Inflammatory macrophage treated with lipopolysaccharide for 1 hour (primary cell): Measurements from ENCODE around the gene ATP4A.
A peak's percentile ranks its signal among the peaks of the same experiment; 100 is the strongest.

ENCODE experiments used
- DNase-seq, 2 donors: peaks; one replicate each; pipeline ENCODE4 v3.0.0-alpha.2; 2020 to 2022

ATP4A gene

GRCh38 chr19:35522745-35523327 is 40.6 kb downstream of the ATP4A start:
- DNase-seq, result no peak

DNA sequence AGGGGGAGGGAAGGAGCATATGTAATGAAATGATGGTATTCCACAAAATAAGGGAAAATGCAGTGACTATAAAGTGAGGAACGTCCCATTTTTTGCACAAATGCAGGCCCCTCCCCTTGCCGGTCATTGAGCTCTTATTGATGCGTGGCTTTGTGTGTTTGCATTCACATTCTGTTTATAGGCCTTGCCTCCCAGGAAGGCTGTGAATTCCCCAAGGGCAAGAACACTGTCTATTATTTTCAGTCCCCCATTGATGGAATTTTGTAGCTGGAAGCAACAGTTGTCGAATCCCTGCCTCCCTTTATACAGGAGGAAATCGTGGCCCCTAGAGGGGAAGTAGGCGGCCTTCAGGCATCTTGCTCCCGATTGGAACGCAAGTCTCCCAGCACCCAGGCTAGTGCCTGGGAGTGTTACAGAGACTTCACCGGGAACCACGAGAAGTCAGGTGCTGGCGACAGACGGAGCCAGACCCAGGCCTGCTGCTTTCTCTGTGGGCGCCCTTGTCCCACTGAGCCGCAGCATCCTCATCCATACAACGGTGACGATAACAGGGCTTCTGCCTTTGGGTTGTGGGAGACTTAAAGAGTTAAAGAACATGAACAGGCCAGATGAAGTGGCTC is 42.2 kb downstream of the ATP4A start:
- no peak for DNase-seq

DNA sequence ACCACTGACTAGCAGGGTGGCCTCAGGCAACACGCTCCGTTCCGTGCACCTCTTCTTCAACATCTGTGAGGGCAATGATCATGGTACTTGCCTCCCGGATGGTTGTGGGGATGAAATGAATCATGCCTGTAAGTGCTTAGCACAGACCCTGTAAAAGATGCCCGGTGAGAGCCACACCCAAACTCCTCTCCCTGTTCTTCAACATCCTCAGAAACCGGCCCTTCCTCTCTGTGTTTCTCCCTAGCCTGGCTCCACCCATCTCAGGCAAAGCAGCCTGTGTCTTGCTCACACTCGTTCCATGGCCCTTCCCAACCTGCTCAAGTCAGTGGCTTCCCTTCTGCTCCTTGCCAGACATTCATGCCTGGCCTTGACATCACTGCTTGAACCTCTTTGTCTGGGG is 44.2 kb downstream of the ATP4A start:
- no peak for DNase-seq

GRCh38 chr19:35518313-35518712 is 45.1 kb downstream of the ATP4A start:
- DNase-seq, result no peak

DNA sequence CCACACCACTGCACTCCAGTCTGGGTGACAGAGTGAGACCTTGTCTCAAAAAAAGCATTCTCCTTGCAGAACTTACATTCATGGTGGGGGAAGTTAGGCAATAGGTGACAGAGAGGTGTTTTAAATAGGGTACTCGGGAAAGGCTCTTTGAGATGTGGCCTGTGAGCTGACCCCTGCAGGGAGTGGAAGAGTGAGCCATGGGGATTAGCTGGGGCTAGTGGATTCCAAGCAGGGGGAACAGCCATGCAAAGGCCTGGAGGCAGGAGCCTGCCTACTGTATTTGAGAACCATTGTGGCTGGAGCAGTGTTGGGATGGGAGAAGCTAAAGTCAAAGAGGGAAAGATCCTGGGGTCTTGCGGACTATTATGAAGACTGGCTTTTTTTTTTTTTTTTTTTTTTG is 46.1 kb downstream of the ATP4A start:
- no peak for DNase-seq

- no peak for DNase-seq
Measured at GRCh38 chr19:35516310-35516709, 47.1 kb downstream of the ATP4A start.

DNA sequence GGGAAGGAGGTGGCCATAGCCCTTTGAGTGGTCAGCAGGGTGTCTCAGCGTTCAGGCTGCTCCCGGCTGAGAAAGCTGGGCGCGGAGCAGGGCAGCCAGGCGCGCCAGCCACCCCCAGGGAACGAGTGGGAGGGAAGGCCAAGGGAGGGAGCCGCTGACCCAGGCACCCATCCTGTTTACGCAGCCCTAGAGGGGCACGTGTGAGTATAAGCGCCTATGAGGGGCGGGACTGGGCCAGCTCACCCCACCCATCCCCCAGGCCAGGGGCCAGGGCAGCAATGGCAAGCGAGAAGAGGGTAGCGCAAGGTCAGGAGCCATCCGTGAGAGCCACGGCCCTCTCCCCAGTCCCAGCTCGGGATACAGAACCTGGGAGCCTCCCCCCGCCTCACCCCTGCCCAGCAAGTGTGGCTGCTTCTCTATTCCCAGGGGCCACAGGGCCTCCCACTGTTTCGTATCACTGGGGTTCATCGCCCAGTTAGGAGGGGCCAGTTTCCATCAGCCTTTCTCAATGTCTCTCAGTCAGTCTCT is 49.1 kb downstream of the ATP4A start:
- DNase-seq, result no peak

GRCh38 chr19:35513628-35514281 is 49.7 kb downstream of the ATP4A start, which contains the start of gene DMKN:
DMKN (minus strand) TSS chr19:35513649; CDS start chr19:35513475, 174 bp downstream.
- DNase-seq, result no peak

DNA sequence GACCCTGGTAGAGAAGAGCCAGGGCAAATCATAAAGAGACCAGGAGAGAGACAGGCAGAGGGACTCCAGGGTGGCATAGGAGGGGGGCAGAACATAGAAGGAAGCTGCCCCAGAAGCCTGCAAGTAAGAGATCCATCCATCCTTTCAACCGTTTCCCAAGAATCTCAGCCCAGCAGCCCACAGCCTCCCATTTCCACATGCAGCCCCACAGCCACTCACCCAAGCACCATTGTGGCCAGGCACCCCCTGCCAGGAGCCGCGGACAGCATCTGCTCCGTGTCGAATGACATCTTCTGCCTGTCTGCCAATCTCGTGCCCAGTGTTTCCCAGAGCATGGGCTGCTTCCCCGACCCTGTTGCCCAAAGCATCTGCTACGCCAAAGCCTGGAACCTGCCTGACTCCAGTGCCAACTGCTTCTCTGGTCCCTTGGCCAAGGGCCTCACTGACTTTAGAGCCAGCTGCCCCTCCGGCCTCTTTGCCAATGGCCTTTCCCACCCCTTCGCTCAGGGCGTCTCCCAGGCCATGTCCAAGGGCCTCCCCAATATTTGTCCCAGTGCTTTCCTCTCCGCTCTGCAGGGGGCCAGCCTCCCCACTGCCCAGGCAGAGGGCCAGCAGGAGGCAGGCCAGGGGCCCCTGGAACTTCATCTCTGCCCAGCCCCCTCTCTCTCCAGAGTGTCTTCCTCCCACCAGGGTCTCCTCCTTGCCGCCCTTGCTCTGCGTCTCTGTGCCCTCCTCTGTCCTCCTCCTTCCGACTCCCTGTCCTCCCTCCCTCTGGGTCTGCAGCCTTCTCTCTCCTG is 50.4 kb downstream of the ATP4A start:
- no peak for DNase-seq

GRCh38 chr19:35511337-35511736 is 52.1 kb downstream of the ATP4A start:
- DNase-seq, result no peak

DNA sequence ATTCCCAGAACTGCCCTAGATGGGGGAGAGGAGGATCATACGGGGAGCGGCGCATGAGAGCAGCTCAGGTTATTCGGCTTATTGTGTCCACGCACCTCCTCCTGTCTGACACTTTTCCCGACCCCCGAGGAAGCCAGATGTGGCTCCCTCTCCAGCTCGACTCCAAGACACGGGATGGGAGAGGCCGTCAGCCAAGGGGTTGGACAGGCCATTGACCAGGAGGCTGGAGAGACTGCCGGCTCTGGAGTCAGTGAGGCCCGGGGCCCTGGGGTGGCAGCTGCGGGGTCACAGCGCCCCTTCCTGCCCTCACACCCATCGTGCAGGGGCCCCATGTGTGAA is 52.9 kb downstream of the ATP4A start:
- no peak for DNase-seq

DNA sequence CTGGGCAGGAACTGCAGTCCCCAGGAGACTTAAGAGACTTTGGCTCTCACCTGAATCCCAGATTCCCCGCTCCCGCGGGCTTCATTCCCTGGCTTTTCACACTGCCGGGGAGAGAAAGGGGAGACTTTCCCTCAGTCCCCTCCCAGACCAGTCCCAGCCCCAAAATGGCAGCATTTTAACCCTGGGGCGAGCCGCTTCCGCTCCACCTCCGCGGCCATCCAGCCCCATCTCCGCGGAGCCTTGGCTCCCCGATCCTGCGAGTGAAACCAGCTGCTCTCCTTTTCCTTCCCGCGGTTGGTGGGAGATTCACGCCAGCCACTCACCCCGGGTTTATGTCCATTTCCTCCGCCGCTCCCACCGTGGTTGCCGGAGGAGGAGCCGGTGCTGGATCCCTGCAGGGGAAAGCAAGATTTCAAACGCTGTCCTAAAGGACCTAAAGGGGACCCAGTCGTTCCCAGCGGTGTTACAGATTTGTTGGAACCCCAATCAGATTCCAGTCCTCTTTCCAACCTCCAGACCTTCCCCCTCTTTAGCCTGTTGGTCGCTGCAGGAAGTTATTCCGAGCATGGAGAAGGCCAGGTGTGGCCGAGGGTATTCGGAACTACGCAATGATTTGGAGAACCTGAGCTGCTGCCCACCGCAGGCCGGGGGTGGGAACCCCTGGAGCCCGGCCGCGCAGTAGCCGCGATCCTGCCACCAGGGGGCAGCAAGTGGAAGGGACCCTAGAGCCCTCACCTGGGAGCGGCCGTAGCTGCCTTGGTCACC is 53.4 kb downstream of the ATP4A start:
- peak; percentile 13 to 73 for DNase-seq

- DNase-seq, result no peak
Measured at GRCh38 chr19:35509018-35509652, 54.3 kb downstream of the ATP4A start.

DNA sequence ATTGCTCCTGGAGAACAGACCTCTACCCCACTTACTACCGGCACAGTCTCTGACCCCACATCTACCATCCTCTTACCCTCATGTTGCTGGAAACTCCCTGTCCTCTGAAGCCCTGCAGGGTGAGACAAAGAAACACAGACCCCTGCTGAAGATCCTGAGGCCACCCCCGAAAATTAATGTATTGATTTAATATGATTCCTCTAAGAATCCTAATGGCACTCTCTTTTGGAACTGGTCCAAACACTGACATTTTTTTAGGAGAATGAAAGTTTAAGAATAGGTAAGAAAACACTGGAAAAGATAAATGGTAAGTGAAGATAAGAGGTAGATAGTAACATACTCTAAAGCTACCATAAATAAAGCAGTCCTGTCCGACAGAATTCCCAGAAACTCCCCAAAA is 55.3 kb downstream of the ATP4A start:
- DNase-seq, result no peak

DNA sequence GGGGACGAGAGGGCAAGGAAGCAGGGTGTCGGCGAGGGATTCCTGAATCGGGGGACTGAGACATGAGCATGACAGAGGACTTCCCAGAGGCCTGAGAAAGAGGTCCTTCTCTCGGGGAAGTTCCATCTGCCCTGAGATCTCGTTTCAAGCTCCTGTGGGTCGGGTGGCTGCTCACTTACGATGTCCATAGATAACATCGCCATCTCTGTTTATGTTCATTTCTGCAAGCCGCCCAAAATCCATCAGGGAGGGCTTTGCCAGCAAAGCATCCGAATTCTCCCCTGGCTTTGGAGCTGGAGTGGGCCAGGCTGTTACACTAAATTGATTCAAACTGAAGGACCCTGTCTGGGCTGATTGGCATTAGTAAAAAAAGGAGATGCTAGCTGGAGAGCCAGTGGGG is 55.9 kb downstream of the ATP4A start:
- no peak for DNase-seq

DNA sequence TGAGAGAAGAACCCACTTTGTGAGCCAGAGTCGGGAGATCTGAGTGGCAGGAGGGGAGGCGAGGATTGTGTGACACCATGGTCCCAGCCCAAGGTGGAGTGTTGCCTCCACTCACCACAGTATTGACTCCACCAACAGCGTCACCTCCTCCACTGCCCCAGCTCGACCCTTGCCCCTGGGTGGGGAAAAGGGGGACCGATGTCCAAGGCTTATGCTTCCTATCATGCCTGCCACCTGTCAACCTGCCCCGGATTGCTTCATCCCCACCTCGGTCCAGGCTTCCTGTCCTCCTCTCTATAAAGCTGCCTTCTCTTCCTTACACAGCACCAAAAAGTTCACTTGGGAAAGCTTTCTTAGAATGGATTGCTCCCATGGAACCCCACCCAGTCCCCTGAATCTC is 57.4 kb downstream of the ATP4A start:
- DNase-seq, result no peak

DNA sequence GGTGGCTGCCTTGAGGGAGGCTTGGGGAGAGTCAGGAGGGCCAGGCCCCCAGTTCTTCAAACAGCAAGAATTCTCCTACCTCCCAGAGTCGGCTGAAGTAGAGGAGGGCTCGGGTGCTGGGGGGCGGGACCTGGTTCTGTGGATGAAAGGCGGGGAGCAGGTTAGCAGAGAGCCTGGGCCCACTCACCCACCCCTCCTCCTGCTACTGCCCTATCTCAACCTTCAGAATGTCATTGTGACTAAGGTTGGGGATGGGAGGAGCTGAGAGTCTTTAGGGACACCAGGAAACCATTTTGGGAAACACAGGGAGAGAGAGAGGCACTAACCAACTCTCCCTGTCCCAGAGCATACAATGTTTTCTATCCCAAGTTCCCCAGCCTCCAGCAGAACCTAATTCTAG is 60.7 kb downstream of the ATP4A start:
- DNase-seq, result no peak

GRCh38 chr19:35501684-35502083 is 61.8 kb downstream of the ATP4A start:
- DNase-seq, result no peak

GRCh38 chr19:35500611-35501010 is 62.8 kb downstream of the ATP4A start:
- no peak for DNase-seq
